ENCODE data around the gene PTPRK.

- no peak for TF ChIP-seq CTCF (IDR thresholded peaks at IDR 0.05)
- TF ChIP-seq EZH2 (IDR thresholded peaks at IDR 0.05; ENCODE audit: borderline replicate concordance, insufficient read depth, low read depth, low read length, poor library complexity, severe bottlenecking) = no peak
Observed at GRCh38 chr6:128164254-128164653, 356.1 kb downstream of the PTPRK start.
